ACC112 (cell line): ENCODE data around the gene RBMS1.
A peak's percentile ranks its signal among the peaks of the same experiment; 100 is the strongest.

Experiments used
- H2AFZ ChIP-seq: fragments of 200-600 bp; sonication (generic); one replicate; pipeline ENCODE4 v1.6.0; 2017; ENCODE audit warnings: antibody characterized with exemption, low read length; ENCODE audit not compliant: unreplicated experiment
- H3K27ac ChIP-seq: fragments of 200-600 bp; sonication (generic); 2 replicates; pipeline ENCODE4 v1.5.1; 2014; ENCODE audit warnings: low read depth, mild to moderate bottlenecking, antibody characterized with exemption, low read length, moderate library complexity
- H3K27me3 ChIP-seq: fragments of 200-600 bp; sonication (generic); 2 replicates; pipeline ENCODE4 v1.6.1; 2014; ENCODE audit warnings: mild to moderate bottlenecking, antibody characterized with exemption, low read length, moderate library complexity, mixed read lengths; ENCODE audit not compliant: insufficient read depth
- H3K36me3 ChIP-seq: fragments of 200-600 bp; sonication (generic); 2 replicates; pipeline ENCODE4 v1.6.1; 2016; ENCODE audit warnings: mild to moderate bottlenecking, antibody characterized with exemption, low read length, moderate library complexity, mixed read lengths; ENCODE audit not compliant: insufficient read depth
- H3K4me1 ChIP-seq: fragments of 200-600 bp; sonication (generic); one replicate; pipeline ENCODE4 v1.6.1; 2016; ENCODE audit warnings: low read length, mixed read lengths; ENCODE audit not compliant: insufficient read depth, unreplicated experiment, control insufficient read depth
- H3K4me3 ChIP-seq: fragments of 200-600 bp; sonication (generic); 2 replicates; pipeline ENCODE4 v1.5.1; 2014; ENCODE audit warnings: mild to moderate bottlenecking, low read depth, low read length
- H3K79me2 ChIP-seq: fragments of 200-600 bp; sonication (generic); one replicate; pipeline ENCODE4 v1.6.0; 2016; ENCODE audit warnings: low read length; ENCODE audit not compliant: control insufficient read depth, unreplicated experiment, insufficient read depth

RBMS1 gene

GRCh38 chr2:160349306-160349705 is 144.3 kb downstream of the RBMS1 start:
- H3K27me3 ChIP-seq: no peaks in the 10 kb centered on the region
- H3K4me1 ChIP-seq: peaks cover 78% of the 10 kb centered on the region
- no peak overlapping the region for H3K4me3 ChIP-seq
- H3K36me3 ChIP-seq: peaks cover 9% of the 10 kb centered on the region
- no peak overlapping the region for H2AFZ ChIP-seq
- H3K27ac ChIP-seq: no peak overlapping the region
- peaks cover 87% of the 10 kb centered on the region for H3K79me2 ChIP-seq

- Histone ChIP-seq H3K4me1 (peaks cover 74% of the 10 kb centered on the region), H3K36me3 (peaks cover 9% of the 10 kb centered on the region), H3K4me3 (no peak overlapping the region), H3K27ac (no peak overlapping the region), H2AFZ (no peak overlapping the region), H3K79me2 (peaks cover 89% of the 10 kb centered on the region), H3K27me3 (no peaks in the 10 kb centered on the region)
Measured at GRCh38 chr2:160347269-160347863, 146.2 kb downstream of the RBMS1 start.

GRCh38 chr2:160345071-160345764 is 148.4 kb downstream of the RBMS1 start:
- Histone ChIP-seq H2AFZ (no peak overlapping the region), H3K27ac (no peak overlapping the region; the same call in 1 of the 2 replicates), H3K27me3 (no peaks in the 10 kb centered on the region), H3K79me2 (peaks cover 98% of the 10 kb centered on the region), H3K4me1 (peaks cover 67% of the 10 kb centered on the region), H3K36me3 (peaks cover 7% of the 10 kb centered on the region), H3K4me3 (no peak overlapping the region)

GRCh38 chr2:160343404-160343803 is 150.2 kb downstream of the RBMS1 start:
- no peaks in the 10 kb centered on the region for H3K27me3 ChIP-seq
- H2AFZ ChIP-seq: no peak overlapping the region
- H3K79me2 ChIP-seq: peaks cover 97% of the 10 kb centered on the region
- no peaks in the 10 kb centered on the region; the same call in 1 of the 2 replicates for H3K36me3 ChIP-seq
- H3K4me3 ChIP-seq: no peak overlapping the region
- peaks cover 74% of the 10 kb centered on the region for H3K4me1 ChIP-seq
- H3K27ac ChIP-seq: no peak overlapping the region

GRCh38 chr2:160339726-160340125 is 153.9 kb downstream of the RBMS1 start:
- peaks cover 93% of the 10 kb centered on the region for H3K79me2 ChIP-seq
- peaks cover 63% of the 10 kb centered on the region for H3K4me1 ChIP-seq

GRCh38 chr2:160338901-160339685 is 154.5 kb downstream of the RBMS1 start:
- H3K36me3 ChIP-seq: no peaks in the 10 kb centered on the region; the same call in 1 of the 2 replicates
- no peaks in the 10 kb centered on the region for H3K27me3 ChIP-seq
- H3K4me3 ChIP-seq: no peak overlapping the region
- no peak overlapping the region for H2AFZ ChIP-seq
- peaks cover 68% of the 10 kb centered on the region for H3K4me1 ChIP-seq
- H3K79me2 ChIP-seq: peaks cover 93% of the 10 kb centered on the region
- H3K27ac ChIP-seq: peak overlapping the region; percentile 23; the same call in 1 of the 2 replicates

More at GRCh38 chr2:160339726-160340125, 153.9 kb downstream of the RBMS1 start:
- H3K36me3 ChIP-seq: no peaks in the 10 kb centered on the region; the same call in 1 of the 2 replicates
- no peaks in the 10 kb centered on the region for H3K27me3 ChIP-seq
- no peak overlapping the region for H2AFZ ChIP-seq
- H3K27ac ChIP-seq: peak overlapping the region; percentile 23; the same call in 1 of the 2 replicates
- H3K4me3 ChIP-seq: no peak overlapping the region

GRCh38 chr2:160337728-160338127 is 155.9 kb downstream of the RBMS1 start:
- Histone ChIP-seq H3K79me2 (peaks cover 92% of the 10 kb centered on the region), H2AFZ (no peak overlapping the region), H3K4me1 (peaks cover 68% of the 10 kb centered on the region), H3K27me3 (no peaks in the 10 kb centered on the region), H3K36me3 (no peaks in the 10 kb centered on the region), H3K4me3 (no peak overlapping the region), H3K27ac (no peak overlapping the region)

- H3K27me3 ChIP-seq: no peaks in the 10 kb centered on the region
- no peak overlapping the region for H3K4me3 ChIP-seq
- peaks cover 91% of the 10 kb centered on the region for H3K79me2 ChIP-seq
- H2AFZ ChIP-seq: no peak overlapping the region
- H3K36me3 ChIP-seq: no peaks in the 10 kb centered on the region
- peaks cover 73% of the 10 kb centered on the region for H3K4me1 ChIP-seq
- H3K27ac ChIP-seq: 0 out of 2 replicates have a peak overlapping the region, but pooled peaks have one; percentile 4
Measured at GRCh38 chr2:160336635-160337034, 157.0 kb downstream of the RBMS1 start.

GRCh38 chr2:160336105-160336504 is 157.5 kb downstream of the RBMS1 start:
- Histone ChIP-seq H3K27me3 (no peaks in the 10 kb centered on the region), H3K27ac (0 out of 2 replicates have a peak overlapping the region, but pooled peaks have one; percentile 4), H3K4me1 (peaks cover 73% of the 10 kb centered on the region), H3K79me2 (peaks cover 91% of the 10 kb centered on the region), H3K4me3 (no peak overlapping the region), H2AFZ (no peak overlapping the region), H3K36me3 (no peaks in the 10 kb centered on the region)

- no peaks in the 10 kb centered on the region for H3K36me3 ChIP-seq
- peaks cover 79% of the 10 kb centered on the region for H3K4me1 ChIP-seq
- no peak overlapping the region for H2AFZ ChIP-seq
- H3K27ac ChIP-seq: 0 out of 2 replicates have a peak overlapping the region, but pooled peaks have one; percentile 71
- H3K27me3 ChIP-seq: no peaks in the 10 kb centered on the region
- H3K4me3 ChIP-seq: no peak overlapping the region
- peaks cover 93% of the 10 kb centered on the region for H3K79me2 ChIP-seq
Measured at GRCh38 chr2:160335441-160335840, 158.2 kb downstream of the RBMS1 start.
